GM12801 (cell line): ENCODE measurements around the gene C10orf90.

Experiments used
- TF ChIP-seq, protein P1 (sequence below): IDR thresholded peaks from one replicate; pipeline ENCODE4 v1.5.1; 2011; ENCODE audit warnings: control low read depth; ENCODE audit not compliant: insufficient read length; ENCODE audit errors: extremely low read depth

Gene C10orf90

DNA sequence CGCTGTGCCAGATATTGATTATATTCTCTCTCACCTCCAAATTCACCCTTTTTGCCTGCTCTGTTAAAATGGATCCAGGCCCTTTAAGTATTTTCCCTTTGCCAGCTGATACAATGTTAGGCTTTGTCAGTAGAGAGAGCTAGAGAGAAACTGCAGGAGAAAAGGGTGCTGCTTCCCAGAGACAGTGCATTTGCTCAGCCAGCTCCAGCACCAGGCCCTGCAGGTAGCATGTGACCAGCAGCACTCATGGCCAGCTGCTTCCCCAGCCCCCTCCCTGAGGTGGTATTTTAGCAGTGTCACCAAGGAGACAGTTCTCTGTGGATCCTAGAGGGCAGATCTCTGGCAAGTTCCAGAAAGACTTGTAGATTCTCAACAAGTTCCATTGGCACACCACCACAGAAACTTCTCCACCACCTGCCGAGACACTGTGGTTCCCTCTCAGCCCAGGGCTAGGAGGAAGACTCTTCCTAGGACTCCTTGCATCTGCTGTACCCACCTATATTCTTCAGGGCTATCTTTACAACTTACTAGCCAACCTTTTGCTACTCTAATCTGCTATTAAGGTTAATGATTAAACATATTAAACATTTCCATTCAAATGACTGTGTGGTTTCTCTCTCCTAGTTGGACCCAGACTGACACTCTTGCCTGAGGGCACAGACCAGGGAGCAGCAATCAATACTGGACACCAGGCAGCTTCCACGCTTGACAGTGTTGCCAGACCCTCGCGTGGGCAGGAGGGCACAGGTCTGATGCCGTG, 246.6 kb downstream of the C10orf90 start:
- TF ChIP-seq, protein P1, sequence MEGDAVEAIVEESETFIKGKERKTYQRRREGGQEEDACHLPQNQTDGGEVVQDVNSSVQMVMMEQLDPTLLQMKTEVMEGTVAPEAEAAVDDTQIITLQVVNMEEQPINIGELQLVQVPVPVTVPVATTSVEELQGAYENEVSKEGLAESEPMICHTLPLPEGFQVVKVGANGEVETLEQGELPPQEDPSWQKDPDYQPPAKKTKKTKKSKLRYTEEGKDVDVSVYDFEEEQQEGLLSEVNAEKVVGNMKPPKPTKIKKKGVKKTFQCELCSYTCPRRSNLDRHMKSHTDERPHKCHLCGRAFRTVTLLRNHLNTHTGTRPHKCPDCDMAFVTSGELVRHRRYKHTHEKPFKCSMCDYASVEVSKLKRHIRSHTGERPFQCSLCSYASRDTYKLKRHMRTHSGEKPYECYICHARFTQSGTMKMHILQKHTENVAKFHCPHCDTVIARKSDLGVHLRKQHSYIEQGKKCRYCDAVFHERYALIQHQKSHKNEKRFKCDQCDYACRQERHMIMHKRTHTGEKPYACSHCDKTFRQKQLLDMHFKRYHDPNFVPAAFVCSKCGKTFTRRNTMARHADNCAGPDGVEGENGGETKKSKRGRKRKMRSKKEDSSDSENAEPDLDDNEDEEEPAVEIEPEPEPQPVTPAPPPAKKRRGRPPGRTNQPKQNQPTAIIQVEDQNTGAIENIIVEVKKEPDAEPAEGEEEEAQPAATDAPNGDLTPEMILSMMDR = no peak

DNA sequence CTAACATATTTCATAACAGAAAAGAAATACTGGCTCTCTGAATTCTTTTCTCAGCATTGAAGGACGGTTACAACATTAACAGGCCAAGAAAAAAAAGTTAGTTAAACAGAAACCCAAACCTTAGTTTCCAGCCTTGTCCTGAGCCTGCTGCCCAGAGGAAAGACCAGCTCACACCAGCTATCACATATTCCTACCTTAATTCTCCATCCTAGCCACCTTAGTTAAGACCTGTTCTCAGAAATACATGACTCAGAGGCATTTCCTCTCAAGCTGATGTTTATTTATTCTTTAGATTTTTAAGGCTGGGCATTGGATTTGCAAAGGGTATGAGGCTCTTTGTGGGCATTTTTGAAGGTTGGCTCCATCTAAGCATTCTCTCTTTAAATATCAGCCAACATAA, 247.9 kb downstream of the C10orf90 start:
- TF ChIP-seq, protein P1 = no peak

DNA sequence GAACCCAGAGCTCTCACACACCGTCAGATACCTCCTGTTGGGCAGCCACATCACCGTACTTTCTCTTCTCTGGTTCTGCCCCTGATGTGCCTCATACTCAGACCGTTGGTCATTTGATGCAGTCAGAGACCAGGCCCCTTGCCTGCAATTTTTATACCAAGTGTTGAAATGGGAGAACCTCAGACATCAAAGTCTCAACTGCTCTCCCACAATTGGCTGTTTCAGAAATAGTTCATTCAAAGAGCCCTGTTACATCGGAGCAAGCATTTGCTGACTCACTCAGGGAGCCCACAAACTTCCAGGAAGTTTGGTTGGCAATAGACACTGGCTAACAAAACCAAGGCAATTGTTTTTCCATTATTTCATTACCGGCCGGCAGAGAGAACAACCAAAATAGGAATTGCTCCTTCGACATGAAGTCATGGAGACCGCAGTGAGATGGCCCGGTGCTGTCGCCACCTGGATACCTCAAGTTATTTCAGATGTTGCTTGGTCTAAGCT, 248.7 kb downstream of the C10orf90 start:
- TF ChIP-seq, protein P1 = no peak

DNA sequence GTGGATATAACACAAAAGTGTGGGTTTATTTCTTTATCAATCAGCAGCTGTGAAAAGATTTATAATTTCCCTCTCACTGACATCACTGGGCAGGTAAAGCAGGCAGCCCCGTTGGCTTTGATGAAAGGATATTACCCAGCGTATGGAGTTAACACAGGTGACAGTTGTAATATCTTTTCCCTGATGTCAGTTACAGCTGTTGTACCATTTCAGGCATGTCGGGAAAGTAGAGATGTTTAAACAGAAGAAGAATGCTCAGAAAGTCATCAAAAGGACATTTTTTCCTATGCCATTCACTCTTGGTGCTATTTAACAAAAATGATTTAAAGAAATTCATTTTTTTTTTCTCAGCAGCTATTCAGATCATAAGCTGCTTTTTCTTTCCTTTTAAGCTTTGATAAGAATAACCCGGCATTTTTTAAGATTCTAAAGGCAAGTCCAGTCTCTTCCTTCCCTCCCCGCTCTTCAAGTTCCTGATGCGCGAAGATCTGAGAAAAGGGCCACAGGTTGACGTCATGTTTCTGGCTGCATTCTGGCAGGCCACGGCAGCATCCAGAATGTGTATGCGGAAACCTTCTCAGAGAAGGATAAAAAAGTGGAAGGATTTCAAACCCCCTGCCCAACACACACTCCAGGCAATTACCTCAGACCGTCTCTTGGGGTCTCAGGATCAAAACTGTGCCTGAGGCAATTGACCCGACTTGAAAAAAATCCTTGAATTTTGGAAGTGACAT, 249.8 kb downstream of the C10orf90 start:
- TF ChIP-seq, protein P1 = no peak

DNA sequence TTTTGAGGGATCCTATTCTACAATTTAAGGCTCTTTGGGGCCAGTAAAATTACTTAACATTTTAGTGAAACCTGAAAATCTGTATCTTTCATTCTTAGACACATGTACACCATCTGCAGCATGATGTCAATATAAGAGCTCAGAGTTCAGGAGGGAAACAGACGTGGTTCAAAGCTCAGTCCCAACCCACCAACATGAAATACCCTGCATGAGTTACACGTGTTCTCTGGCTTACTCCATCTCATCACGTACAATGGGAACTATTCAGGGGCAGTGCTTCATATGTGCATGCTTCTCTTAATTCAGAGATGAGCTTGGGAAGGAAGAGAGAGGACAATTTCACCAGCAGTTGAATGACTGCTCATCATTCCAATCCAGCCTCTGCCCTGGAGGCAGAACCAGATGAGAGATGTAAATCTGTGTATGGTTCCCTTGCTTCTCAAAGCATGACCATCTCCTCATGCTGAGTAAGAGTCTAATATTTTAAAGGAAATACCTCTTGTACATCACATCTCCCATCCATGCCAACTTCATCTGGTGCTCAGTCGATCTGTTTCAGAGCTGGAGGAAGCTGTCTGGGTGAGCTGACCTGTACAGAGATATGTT, 253.2 kb downstream of the C10orf90 start:
- TF ChIP-seq, protein P1 = no peak

DNA sequence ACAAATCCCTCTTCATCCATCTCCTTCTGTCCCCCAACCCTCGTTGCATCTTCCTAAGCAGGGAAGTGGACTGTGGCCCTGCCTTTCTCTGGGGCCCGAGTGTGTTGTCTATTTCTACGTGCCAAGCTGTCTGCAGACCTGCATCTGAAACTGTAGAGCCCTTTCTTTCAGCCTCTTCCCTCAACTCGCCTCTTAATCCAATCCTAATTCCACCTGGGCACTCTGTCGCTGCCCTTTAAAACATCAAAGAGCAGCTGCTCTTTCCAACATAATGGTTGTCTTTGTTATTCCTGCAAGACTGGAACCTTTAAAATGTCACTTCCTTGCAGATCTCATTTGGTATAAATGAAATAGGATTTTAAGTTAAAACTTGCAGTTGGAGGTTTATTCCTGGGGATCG, 260.7 kb downstream of the C10orf90 start:
- TF ChIP-seq, protein P1 = no peak

DNA sequence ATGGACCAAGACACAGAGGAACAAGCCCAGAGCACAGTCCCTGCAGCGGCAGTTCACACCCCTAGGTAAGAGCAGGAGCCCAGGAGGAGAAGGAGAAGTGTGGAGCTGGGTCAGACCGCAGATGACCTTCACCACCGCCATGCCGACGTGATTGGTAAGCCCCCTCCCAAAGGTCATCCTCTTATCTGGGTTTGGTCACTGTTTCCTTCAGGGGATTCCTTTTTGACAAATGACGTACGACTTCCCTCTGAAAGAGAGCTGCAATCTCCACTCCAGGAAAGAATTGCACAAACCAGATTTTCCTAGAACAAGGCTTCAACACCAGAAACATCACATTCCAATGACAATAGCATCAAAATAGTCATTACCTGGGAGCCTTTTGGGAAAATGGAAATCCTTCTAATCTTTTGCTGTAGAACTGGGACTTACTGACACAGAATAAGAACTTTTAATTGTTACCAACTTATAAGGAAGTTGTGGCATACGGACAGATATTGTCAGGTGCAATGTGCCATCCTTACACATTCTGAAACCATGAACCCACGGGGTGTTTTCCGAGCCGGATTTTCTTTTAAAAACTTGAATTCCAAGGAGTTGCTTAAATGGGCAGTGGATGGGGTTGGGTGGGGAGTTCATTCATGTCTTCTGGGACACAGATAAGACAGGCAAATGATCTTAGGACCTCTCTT, 261.4 kb downstream of the C10orf90 start:
- TF ChIP-seq, protein P1 = no peak
